Tibial nerve (tissue), 3 donors: ENCODE results near the gene DCUN1D2.

ENCODE experiments used
- EP300 ChIP-seq, 2 donors: sonication (generic); formaldehyde crosslinking; IDR thresholded peaks; one replicate each; pipeline ENCODE4 v1.6.1; 2017; ENCODE audit warnings: antibody characterized with exemption in 2 of 2, mild to moderate bottlenecking in 1 of 2
- POLR2A ChIP-seq, 2 donors: fragments of 450-650 bp; IDR thresholded peaks; one replicate each; pipeline ENCODE4 v1.6.1; 2017; ENCODE audit warnings: antibody characterized with exemption in 2 of 2, mild to moderate bottlenecking in 2 of 2, moderate library complexity in 2 of 2

DNA sequence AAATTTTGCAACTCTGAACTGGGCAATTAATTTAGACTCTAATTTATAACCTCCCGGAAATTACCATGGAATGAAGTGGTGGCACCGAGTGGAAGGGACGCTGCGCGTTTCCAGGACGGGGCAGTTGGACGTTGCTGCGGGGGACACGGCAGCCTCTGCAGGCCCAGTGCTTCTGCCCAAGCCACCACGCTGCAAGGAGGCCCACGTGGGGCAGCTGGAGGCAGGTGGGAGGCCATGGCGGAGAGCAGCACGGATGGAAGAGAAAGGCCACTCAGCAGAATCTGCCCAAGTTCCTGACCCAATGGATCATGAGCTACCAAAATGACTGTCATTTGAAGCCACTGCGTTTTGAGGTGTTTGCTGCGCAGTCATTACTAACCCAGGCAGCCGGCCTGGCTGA is 26.0 kb downstream of the DCUN1D2 start:
- TF ChIP-seq EP300 (IDR thresholded peaks at IDR 0.05) (no peak), POLR2A (IDR thresholded peaks at IDR 0.05) (no peak)
